ENCODE results near the gene OR2A2. TPM values are rescaled to one million over a fixed set of nuclear protein-coding genes. Genes with fewer than 3 reads are reported as not detected.

OR2A2 gene
- total RNA-seq, 4 donors from 2014 or later, result not detected

DNA sequence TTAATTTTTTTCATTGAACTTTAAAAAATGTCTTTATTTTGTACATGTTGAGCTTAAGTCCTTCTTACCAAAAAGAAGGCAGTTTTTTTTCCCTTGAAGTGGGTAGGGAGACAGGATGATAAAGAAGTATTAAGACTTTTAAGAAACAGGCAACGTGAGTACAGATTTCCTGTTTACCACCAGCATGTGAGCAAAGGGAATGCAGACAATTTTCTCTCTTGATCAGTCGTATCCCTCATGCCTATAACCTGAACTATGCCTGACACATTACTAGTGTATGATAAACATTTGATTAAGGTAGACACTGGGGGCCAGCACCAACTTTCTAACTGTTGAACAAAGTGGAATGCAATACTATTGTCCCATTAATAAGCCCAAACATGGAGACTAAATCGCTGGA is 8.8 kb upstream of the OR2A2 start:
- no peaks in the 10 kb centered on the region for H3K36me3 ChIP-seq
- no peak for DNase-seq
- intact Hi-C loops (cut with DNase I; ENCODE audit: low total_unique reads), result no loop called here
- no peak overlapping the region for H3K27ac ChIP-seq
- no peaks in the 10 kb centered on the region for H3K4me1 ChIP-seq
- no peaks in the 10 kb centered on the region for H3K27me3 ChIP-seq
- no peak for TF ChIP-seq POLR2A (IDR thresholded peaks at IDR 0.05)
- TF ChIP-seq, protein P1, sequence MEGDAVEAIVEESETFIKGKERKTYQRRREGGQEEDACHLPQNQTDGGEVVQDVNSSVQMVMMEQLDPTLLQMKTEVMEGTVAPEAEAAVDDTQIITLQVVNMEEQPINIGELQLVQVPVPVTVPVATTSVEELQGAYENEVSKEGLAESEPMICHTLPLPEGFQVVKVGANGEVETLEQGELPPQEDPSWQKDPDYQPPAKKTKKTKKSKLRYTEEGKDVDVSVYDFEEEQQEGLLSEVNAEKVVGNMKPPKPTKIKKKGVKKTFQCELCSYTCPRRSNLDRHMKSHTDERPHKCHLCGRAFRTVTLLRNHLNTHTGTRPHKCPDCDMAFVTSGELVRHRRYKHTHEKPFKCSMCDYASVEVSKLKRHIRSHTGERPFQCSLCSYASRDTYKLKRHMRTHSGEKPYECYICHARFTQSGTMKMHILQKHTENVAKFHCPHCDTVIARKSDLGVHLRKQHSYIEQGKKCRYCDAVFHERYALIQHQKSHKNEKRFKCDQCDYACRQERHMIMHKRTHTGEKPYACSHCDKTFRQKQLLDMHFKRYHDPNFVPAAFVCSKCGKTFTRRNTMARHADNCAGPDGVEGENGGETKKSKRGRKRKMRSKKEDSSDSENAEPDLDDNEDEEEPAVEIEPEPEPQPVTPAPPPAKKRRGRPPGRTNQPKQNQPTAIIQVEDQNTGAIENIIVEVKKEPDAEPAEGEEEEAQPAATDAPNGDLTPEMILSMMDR (IDR thresholded peaks at IDR 0.05), result no peak
- H3K9me3 ChIP-seq, result no peaks in the 10 kb centered on the region
- H3K4me3 ChIP-seq, result no peak overlapping the region

DNA sequence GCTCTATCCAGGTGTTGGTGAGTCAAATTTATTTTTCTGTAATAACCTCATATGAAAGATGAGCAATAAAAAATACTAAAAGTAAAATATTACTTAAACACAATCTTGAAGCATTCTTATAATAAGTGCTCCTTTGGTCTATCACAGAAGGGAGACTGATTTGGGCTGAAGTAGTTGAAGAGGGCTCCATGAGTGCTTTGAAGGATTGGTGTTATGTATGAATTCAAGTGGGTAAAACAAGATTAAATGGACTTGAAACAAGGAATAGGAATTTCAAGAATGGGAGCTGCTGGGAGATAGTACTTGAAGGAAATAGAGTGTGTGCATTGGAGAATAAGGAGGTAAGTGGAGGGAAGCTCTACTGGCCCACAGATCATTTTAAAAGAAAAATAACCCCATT is 7.3 kb upstream of the OR2A2 start:
- Histone ChIP-seq H3K9me3 (no peaks in the 10 kb centered on the region), H3K4me3 (no peak overlapping the region)
- intact Hi-C loops (cut with DNase I; ENCODE audit: low total_unique reads), result no loop called here

DNA sequence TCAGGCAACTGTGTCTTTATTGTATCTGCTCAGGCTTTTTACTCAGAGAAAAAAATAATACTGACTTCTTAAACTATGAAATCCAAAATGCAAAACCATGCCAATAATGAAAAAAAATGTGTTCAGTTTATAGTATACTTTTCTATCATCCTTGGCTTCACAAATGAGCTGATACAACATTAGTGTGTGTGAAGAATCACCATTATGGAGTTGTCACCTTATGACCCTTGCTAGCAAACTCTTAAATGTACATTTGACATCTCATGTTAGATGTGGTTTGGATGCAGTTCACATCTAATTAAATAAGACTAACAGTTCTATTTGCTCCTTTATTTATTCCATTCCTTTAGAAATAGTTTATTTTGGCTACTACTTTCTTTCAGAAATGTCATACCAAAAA is 4.2 kb upstream of the OR2A2 start:
- Histone ChIP-seq H3K27me3 (no peaks in the 10 kb centered on the region), H3K4me1 (no peaks in the 10 kb centered on the region), H3K36me3 (no peaks in the 10 kb centered on the region), H3K9me3 (no peaks in the 10 kb centered on the region), H3K4me3 (no peak overlapping the region), H3K27ac (no peak overlapping the region)
- TF ChIP-seq POLR2A (IDR thresholded peaks at IDR 0.05), result no peak
- TF ChIP-seq, protein P1 (IDR thresholded peaks at IDR 0.05), result no peak
- no peak for DNase-seq
- intact Hi-C loops (cut with DNase I; ENCODE audit: low total_unique reads), result no loop called here

More for the DNA sequence above, 7.3 kb upstream of the OR2A2 start:
- H3K27me3 ChIP-seq, result no peaks in the 10 kb centered on the region
- TF ChIP-seq, protein P1 (IDR thresholded peaks at IDR 0.05), result no peak
- no peak for TF ChIP-seq POLR2A (IDR thresholded peaks at IDR 0.05)
- H3K36me3 ChIP-seq, result no peaks in the 10 kb centered on the region
- H3K4me1 ChIP-seq, result no peaks in the 10 kb centered on the region
- DNase-seq, result no peak
- H3K27ac ChIP-seq, result no peak overlapping the region

DNA sequence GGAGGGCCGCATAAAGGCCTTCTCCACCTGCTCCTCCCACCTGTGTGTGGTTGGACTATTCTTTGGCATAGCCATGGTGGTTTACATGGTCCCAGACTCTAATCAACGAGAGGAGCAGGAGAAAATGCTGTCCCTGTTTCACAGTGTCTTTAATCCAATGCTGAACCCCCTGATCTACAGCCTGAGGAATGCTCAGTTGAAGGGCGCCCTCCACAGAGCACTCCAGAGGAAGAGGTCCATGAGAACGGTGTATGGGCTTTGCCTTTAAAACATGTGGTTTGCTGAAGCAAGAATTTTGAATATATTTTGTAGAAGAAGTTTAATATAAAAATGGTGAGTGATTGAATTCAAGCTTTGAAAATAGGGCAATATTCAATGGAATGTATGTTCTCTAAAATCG is 889 bp downstream of the OR2A2 start:
- intact Hi-C loops (cut with DNase I; ENCODE audit: low total_unique reads), result no loop called here
- DNase-seq, result no peak
- no peaks in the 10 kb centered on the region for H3K27me3 ChIP-seq
- no peaks in the 10 kb centered on the region for H3K9me3 ChIP-seq
- TF ChIP-seq, protein P1 (IDR thresholded peaks at IDR 0.05), result no peak
- TF ChIP-seq POLR2A (IDR thresholded peaks at IDR 0.05), result no peak
- H3K27ac ChIP-seq, result no peak overlapping the region
- no peaks in the 10 kb centered on the region for H3K4me1 ChIP-seq
- H3K36me3 ChIP-seq, result no peaks in the 10 kb centered on the region
- no peak overlapping the region for H3K4me3 ChIP-seq

DNA sequence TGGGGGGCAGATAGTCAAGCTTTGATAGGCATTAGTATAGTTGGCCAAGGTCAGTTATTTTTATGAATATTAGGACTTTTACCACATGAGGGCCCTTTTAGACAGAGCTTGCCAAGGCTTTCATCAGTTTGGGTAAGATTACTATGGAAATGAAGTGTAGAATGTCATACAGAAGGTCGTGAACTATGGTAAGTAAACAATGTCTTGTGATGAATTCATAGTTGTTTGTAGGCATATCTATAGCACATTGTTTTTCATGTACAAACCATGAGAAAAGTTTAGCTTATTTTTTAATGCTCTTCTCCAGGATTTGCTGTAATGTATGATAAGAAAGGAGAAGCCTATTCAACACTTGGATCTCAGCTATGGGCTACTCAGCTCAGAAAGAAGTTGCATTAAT is 4.3 kb downstream of the OR2A2 start:
- H3K27ac ChIP-seq, result no peak overlapping the region
- TF ChIP-seq POLR2A (IDR thresholded peaks at IDR 0.05), result no peak
- TF ChIP-seq, protein P1 (IDR thresholded peaks at IDR 0.05), result no peak
- no peaks in the 10 kb centered on the region for H3K4me1 ChIP-seq
- no peaks in the 10 kb centered on the region for H3K27me3 ChIP-seq
- no peak for DNase-seq
- H3K4me3 ChIP-seq, result no peak overlapping the region
- no peaks in the 10 kb centered on the region for H3K36me3 ChIP-seq
- intact Hi-C loops (cut with DNase I; ENCODE audit: low total_unique reads), result no loop called here
- no peaks in the 10 kb centered on the region for H3K9me3 ChIP-seq

Measured in uterus (tissue), 4 donors.